H9 (cell line): ENCODE measurements around the gene ZYG11A. TPM values are rescaled to one million over a fixed set of nuclear protein-coding genes. Genes with fewer than 3 reads are reported as not detected.

Experiments
- DNase-seq: peaks from one replicate; pipeline ENCODE4 v3.0.0-alpha.2; 2017
- H2AFZ ChIP-seq: one replicate; pipeline ENCODE4 v1.6.1; 2013; ENCODE audit warnings: mild to moderate bottlenecking, low read length, control low read depth, moderate library complexity
- H2AK5ac ChIP-seq: 2 replicates; pipeline ENCODE4 v1.6.1; 2013; ENCODE audit warnings: low read length, control low read depth, mixed read lengths; ENCODE audit not compliant: insufficient read length
- H2BK120ac ChIP-seq: one replicate; pipeline ENCODE4 v1.6.1; 2013; ENCODE audit warnings: low read depth, mild to moderate bottlenecking, low read length, control low read depth, inconsistent platforms; ENCODE audit not compliant: poor library complexity, severe bottlenecking
- H2BK12ac ChIP-seq: 2 replicates; pipeline ENCODE4 v1.6.1; 2013; ENCODE audit warnings: low read length, control low read depth, mixed read lengths, low read depth; ENCODE audit not compliant: insufficient read length
- H2BK15ac ChIP-seq: 2 replicates; pipeline ENCODE4 v1.6.1; 2013; ENCODE audit warnings: low read depth, low read length, control low read depth
- H2BK20ac ChIP-seq: one replicate; pipeline ENCODE4 v1.6.1; 2013; ENCODE audit warnings: low read depth, mild to moderate bottlenecking, low read length, control low read depth, inconsistent platforms; ENCODE audit not compliant: poor library complexity, severe bottlenecking
- H2BK5ac ChIP-seq: 2 replicates; pipeline ENCODE4 v1.6.1; 2013; ENCODE audit warnings: low read length, control low read depth, mixed read lengths; ENCODE audit not compliant: insufficient read length
- H3K14ac ChIP-seq: 2 replicates; pipeline ENCODE4 v1.6.1; 2013; ENCODE audit warnings: low read length, control low read depth; ENCODE audit not compliant: insufficient read depth
- H3K18ac ChIP-seq: 2 replicates; pipeline ENCODE4 v1.6.1; 2013; ENCODE audit warnings: low read depth, mild to moderate bottlenecking, mixed read lengths, low read length, control low read depth; ENCODE audit not compliant: insufficient read length
- H3K23ac ChIP-seq: 2 replicates; pipeline ENCODE4 v1.6.1; 2013; ENCODE audit warnings: low read length, control low read depth, mixed read lengths, low read depth; ENCODE audit not compliant: insufficient read length
- H3K23me2 ChIP-seq: 2 replicates; pipeline ENCODE4 v1.6.1; 2013; ENCODE audit warnings: low read depth, mild to moderate bottlenecking, mixed read lengths, low read length, control low read depth; ENCODE audit not compliant: insufficient read length, poor library complexity, severe bottlenecking
- H3K27ac ChIP-seq: 2 replicates; pipeline ENCODE4 v1.5.1; 2013; ENCODE audit warnings: low read length, control low read depth, mixed read lengths, low read depth; ENCODE audit not compliant: insufficient read length
- H3K27me3 ChIP-seq: 2 replicates; pipeline ENCODE4 v1.6.1; 2013; ENCODE audit warnings: low read length, control low read depth, inconsistent platforms; ENCODE audit not compliant: insufficient read depth
- H3K4ac ChIP-seq: 2 replicates; pipeline ENCODE4 v1.6.1; 2013; ENCODE audit warnings: low read depth, mild to moderate bottlenecking, control low read depth, inconsistent platforms, low read length, moderate library complexity
- H3K4me1 ChIP-seq: 2 replicates; pipeline ENCODE4 v1.6.1; 2013; ENCODE audit warnings: low read length, control low read depth, inconsistent platforms; ENCODE audit not compliant: insufficient read depth
- H3K4me2 ChIP-seq: 2 replicates; pipeline ENCODE4 v1.6.1; 2013; ENCODE audit warnings: low read length, control low read depth, mixed read lengths; ENCODE audit not compliant: insufficient read length, insufficient read depth
- H3K56ac ChIP-seq: 2 replicates; pipeline ENCODE4 v1.6.1; 2013; ENCODE audit warnings: low read depth, mild to moderate bottlenecking, mixed read lengths, low read length, control low read depth; ENCODE audit not compliant: insufficient read length
- H3K79me1 ChIP-seq: 2 replicates; pipeline ENCODE4 v1.6.1; 2013; ENCODE audit warnings: low read depth, mild to moderate bottlenecking, moderate library complexity, low read length, control low read depth, inconsistent platforms; ENCODE audit not compliant: insufficient read depth, poor library complexity, severe bottlenecking
- H3K79me2 ChIP-seq: 2 replicates; pipeline ENCODE4 v1.6.1; 2013; ENCODE audit warnings: low read length, control low read depth, inconsistent platforms; ENCODE audit not compliant: insufficient read depth
- H3K9ac ChIP-seq: 2 replicates; pipeline ENCODE4 v1.6.1; 2013; ENCODE audit warnings: low read length, control low read depth, mixed read lengths; ENCODE audit not compliant: insufficient read length; ENCODE audit errors: extremely low read depth
- H3K9me3 ChIP-seq: one replicate; pipeline ENCODE4 v1.6.1; 2013; ENCODE audit warnings: low read depth, low read length, inconsistent platforms; ENCODE audit not compliant: control insufficient read depth
- H3T11ph ChIP-seq: one replicate; pipeline ENCODE4 v1.6.1; 2013; ENCODE audit warnings: mild to moderate bottlenecking, low read length, control low read depth, inconsistent platforms
- H4K20me1 ChIP-seq: one replicate; pipeline ENCODE4 v1.6.1; 2013; ENCODE audit not compliant: control insufficient read depth, insufficient read length, insufficient read depth
- H4K5ac ChIP-seq: 2 replicates; pipeline ENCODE4 v1.6.1; 2013; ENCODE audit warnings: low read depth, mild to moderate bottlenecking, mixed read lengths, low read length, control low read depth; ENCODE audit not compliant: insufficient read length
- H4K8ac ChIP-seq: replicated peaks from 2 replicates; pipeline ENCODE4 v1.6.1; 2013; ENCODE audit warnings: low read length, control low read depth, mixed read lengths, low read depth; ENCODE audit not compliant: insufficient read length
- H4K91ac ChIP-seq: 2 replicates; pipeline ENCODE4 v1.6.1; 2013; ENCODE audit warnings: low read depth, mild to moderate bottlenecking, moderate library complexity, mixed read lengths, low read length, control low read depth; ENCODE audit not compliant: insufficient read length
- H3K27ac Mint-ChIP-seq, 3 experiments: 2 replicates in 2 of 3; 3 replicates in 1 of 3; pipeline ENCODE4 v1.8.0; 2020 to 2021; ENCODE audit warnings: mixed read lengths in 3 of 3, mild to moderate bottlenecking in 1 of 3, moderate library complexity in 1 of 3
- H3K27me3 Mint-ChIP-seq: 2 replicates; pipeline ENCODE4 v1.8.0; 2021; ENCODE audit warnings: low read depth, mild to moderate bottlenecking, moderate library complexity, mixed read lengths
- H3K36me3 Mint-ChIP-seq, 3 experiments: 2 replicates in 2 of 3; 3 replicates in 1 of 3; pipeline ENCODE4 v1.8.0; 2020 to 2021; ENCODE audit warnings: low read depth in 3 of 3, mixed read lengths in 3 of 3; ENCODE audit not compliant: insufficient read depth in 1 of 3
- H3K4me1 Mint-ChIP-seq, 2 experiments: 2 replicates each; pipeline ENCODE4 v1.8.0; 2020; ENCODE audit warnings: mixed read lengths in 2 of 2
- H3K4me3 Mint-ChIP-seq, 2 experiments: 2 replicates in 1 of 2; 3 replicates in 1 of 2; pipeline ENCODE4 v1.8.0; 2020 to 2021; ENCODE audit warnings: mild to moderate bottlenecking in 2 of 2, mixed read lengths in 2 of 2, moderate library complexity in 1 of 2
- H3K9me3 Mint-ChIP-seq, 2 experiments: 2 replicates in 1 of 2; 3 replicates in 1 of 2; pipeline ENCODE4 v1.8.0; 2020; ENCODE audit warnings: mild to moderate bottlenecking in 2 of 2, mixed read lengths in 2 of 2, moderate library complexity in 1 of 2
- WGBS: extraction: QIAGEN DNeasy Blood & Tissue Kit; methylation state at CpG from one replicate; pipeline ENCODE4 v1.1.7; 2013; ENCODE audit warnings: missing lambda C conversion rate, low lambda C conversion rate, mixed read lengths; ENCODE audit not compliant: insufficient read length; ENCODE audit errors: extremely low coverage; 5-methylcytosine and 5-hydroxymethylcytosine counted together
- total RNA-seq: library from RNA; stranded (reverse); gene quantifications from 2 replicates; pipeline ENCODE4 v1.2.1, GENCODE V29; 2021
- TF ChIP-seq, protein P1 (sequence below): fragments of 200-600 bp; sonication (generic); conservative IDR thresholded peaks from 3 replicates; pipeline ENCODE4 v1.8.0; 2021; ENCODE audit warnings: antibody characterized with exemption, mild to moderate bottlenecking

ZYG11A gene
- total RNA-seq, 1 experiment from 2014 or later = 2.1 TPM

DNA sequence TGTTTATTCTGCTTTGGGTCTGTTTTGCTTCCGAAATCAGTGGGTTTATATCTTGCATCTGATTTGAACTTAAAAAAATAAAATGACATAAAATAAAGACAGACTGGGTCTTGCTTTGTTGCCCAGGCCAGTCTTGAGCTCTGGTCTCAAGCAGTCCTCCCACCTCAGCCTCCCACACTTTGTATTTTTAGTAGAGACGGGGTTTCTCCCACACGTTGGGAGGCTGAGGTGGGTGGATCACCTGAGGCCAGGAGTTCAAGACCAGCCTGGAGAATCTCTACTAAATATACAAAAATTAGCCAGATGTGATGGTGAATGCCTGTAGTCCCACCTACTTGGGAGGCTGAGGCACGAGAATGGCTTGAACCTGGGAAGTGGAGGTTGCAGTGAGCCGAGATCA lies 5.9 kb downstream of the ZYG11A start:
- H3K4me1 Mint-ChIP-seq = peaks cover 2 to 6% of the 10 kb centered on the region in 2 experiments; a peak in 1 of 4 replicates
- no peak overlapping the region for H3T11ph ChIP-seq
- H2BK5ac ChIP-seq = no peak overlapping the region
- H3K27me3 ChIP-seq = peaks cover 4% of the 10 kb centered on the region; the same call in 1 of the 2 replicates
- no peaks in the 10 kb centered on the region for H3K36me3 Mint-ChIP-seq
- H3K9me3 Mint-ChIP-seq = no peaks in the 10 kb centered on the region
- no peaks in the 10 kb centered on the region for H3K79me2 ChIP-seq
- no CpG with 5 or more reads among the region's 5 CpGs for WGBS
- H3K27ac Mint-ChIP-seq = no peak overlapping the region
- H3K79me1 ChIP-seq = no peaks in the 10 kb centered on the region
- no peak overlapping the region for H4K5ac ChIP-seq
- no peak overlapping the region for H3K56ac ChIP-seq
- no peak overlapping the region for H2BK120ac ChIP-seq
- H3K4me2 ChIP-seq = no peak overlapping the region
- no peak overlapping the region for H2AK5ac ChIP-seq
- no peaks in the 10 kb centered on the region for H4K20me1 ChIP-seq
- H2AFZ ChIP-seq = no peak overlapping the region
- H3K18ac ChIP-seq = no peak overlapping the region
- H4K91ac ChIP-seq = no peak overlapping the region
- no peak overlapping the region for H3K14ac ChIP-seq
- no peaks in the 10 kb centered on the region for H3K4me1 ChIP-seq
- H2BK12ac ChIP-seq = no peak overlapping the region
- H3K9ac ChIP-seq = no peak overlapping the region
- H2BK20ac ChIP-seq = no peak overlapping the region
- no peak overlapping the region for H3K27ac ChIP-seq
- no peak overlapping the region for H3K23ac ChIP-seq
- DNase-seq = no peak
- TF ChIP-seq, protein P1, sequence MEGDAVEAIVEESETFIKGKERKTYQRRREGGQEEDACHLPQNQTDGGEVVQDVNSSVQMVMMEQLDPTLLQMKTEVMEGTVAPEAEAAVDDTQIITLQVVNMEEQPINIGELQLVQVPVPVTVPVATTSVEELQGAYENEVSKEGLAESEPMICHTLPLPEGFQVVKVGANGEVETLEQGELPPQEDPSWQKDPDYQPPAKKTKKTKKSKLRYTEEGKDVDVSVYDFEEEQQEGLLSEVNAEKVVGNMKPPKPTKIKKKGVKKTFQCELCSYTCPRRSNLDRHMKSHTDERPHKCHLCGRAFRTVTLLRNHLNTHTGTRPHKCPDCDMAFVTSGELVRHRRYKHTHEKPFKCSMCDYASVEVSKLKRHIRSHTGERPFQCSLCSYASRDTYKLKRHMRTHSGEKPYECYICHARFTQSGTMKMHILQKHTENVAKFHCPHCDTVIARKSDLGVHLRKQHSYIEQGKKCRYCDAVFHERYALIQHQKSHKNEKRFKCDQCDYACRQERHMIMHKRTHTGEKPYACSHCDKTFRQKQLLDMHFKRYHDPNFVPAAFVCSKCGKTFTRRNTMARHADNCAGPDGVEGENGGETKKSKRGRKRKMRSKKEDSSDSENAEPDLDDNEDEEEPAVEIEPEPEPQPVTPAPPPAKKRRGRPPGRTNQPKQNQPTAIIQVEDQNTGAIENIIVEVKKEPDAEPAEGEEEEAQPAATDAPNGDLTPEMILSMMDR = no peak
- no peaks in the 10 kb centered on the region for H3K9me3 ChIP-seq
- H3K4ac ChIP-seq = no peak overlapping the region
- no peak overlapping the region for H4K8ac ChIP-seq
- H2BK15ac ChIP-seq = no peak overlapping the region
- H3K27me3 Mint-ChIP-seq = peaks cover 22% of the 10 kb centered on the region
- H3K23me2 ChIP-seq = peaks cover under 1% of the 10 kb centered on the region
- no peak overlapping the region for H3K4me3 Mint-ChIP-seq
